ENCODE measurements around the gene TNS3.

TNS3 gene

DNA sequence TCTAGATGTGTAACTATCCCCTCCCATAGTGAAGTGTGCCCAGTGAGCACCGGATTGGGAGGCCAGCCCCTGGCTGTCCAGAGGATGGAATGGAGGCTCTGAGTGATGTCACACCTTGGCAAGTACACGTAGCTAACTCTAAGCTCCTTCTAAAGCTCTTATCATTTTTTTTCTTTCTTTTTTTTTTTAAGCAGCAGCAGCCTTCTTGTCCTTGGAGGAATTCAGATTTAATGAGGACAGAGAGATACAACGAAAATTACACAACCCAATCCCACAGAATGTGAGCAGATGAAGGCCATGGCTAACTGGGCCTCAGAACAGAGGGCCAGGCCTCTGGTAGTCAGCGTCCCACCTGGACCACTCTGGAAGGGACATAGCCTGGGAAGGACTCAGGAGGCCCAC is 11.3 kb downstream of the TNS3 start:
- Histone ChIP-seq H3K36me3 (ENCODE audit: insufficient read depth, low read length) (no peaks in the 10 kb centered on the region; the same call in 1 of the 2 replicates), H3K9me3 (ENCODE audit: control insufficient read depth, insufficient read depth, low read length) (no peaks in the 10 kb centered on the region), H3K9ac (ENCODE audit: low read depth, low read length) (no peak overlapping the region), H3K4me1 (ENCODE audit: insufficient read depth, low read length) (peaks cover 19% of the 10 kb centered on the region)

DNA sequence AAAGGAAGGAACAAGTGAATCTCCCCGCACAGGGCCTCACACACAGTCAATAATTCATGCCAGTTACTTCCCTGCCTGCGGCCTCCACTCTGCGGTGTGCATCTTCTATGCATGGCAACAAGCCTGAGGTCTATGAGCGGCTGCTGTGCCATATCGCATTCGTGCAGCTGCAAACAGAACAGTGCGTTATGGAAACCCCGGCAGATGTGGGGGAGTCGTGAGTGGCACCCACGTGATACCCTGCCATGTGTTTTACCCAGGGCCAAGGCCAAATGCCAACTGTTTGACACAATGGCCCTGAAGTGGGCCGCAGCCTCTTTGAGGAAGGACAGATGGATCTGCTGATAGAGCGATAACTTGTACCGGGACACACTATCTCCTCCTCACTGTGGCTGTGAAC is 13.4 kb downstream of the TNS3 start:
- H3K4me1 ChIP-seq (ENCODE audit: insufficient read depth, low read length) = peaks cover 11% of the 10 kb centered on the region
- no peak overlapping the region for H3K9ac ChIP-seq (ENCODE audit: low read depth, low read length)
- no peaks in the 10 kb centered on the region for H3K9me3 ChIP-seq (ENCODE audit: control insufficient read depth, insufficient read depth, low read length)
- H3K36me3 ChIP-seq (ENCODE audit: insufficient read depth, low read length) = no peaks in the 10 kb centered on the region; the same call in 1 of the 2 replicates

DNA sequence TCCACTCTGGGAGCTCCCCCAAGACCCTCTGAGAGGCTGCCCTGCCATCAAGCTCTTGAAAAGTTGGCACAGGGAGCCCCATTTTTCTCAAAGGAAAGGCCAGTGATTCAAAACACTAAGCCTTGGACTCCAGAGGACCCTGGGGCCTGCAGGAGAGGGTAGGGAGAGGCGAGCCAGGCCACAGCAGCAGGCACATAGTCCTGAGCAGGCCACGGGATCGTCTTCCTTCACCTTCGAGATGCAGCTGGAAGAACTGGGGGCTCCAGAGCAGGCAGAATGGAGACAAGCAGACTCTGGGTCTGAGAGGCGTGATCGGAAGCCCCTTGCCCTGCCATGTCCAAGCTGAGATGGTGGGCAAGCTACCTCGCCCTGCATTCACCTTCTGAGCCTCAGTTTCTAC is 13.9 kb downstream of the TNS3 start:
- no peak overlapping the region for H3K9ac ChIP-seq (ENCODE audit: low read depth, low read length)
- H3K4me1 ChIP-seq (ENCODE audit: insufficient read depth, low read length) = 0 out of 2 replicates have a peak, but pooled peaks cover 6% of the 10 kb centered on the region

DNA sequence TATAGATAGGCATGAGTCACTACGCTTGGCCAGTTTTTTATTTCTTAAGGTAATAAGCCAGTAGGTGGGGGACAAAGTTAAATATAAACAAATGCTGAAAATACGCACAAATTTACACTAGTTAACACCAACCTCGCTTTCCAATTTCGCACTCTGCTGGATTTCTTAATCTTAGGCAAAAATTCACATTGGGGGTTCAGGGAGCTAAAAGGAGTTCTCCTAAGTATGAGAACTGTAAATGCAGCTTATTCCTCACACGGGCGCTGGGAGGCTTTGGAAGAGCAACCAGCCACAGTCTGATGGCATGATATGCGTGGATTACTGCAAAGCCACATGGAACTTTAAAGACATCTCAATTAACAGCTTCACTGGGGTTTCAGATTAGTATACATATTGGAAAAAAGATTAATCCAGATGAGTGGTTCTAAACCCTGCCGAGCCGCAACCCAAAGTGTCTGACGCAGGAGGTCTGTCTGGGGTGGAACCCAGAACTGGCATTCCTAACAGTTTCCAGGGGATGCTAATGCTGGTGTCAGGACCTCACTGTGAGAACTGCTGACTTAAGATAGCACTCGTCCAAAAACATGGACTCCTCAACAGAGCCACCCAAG is 16.2 kb downstream of the TNS3 start:
- no peaks in the 10 kb centered on the region for H3K36me3 ChIP-seq (ENCODE audit: insufficient read depth, low read length)
- no peak overlapping the region for H3K9ac ChIP-seq (ENCODE audit: low read depth, low read length)
- 0 out of 2 replicates have a peak, but pooled peaks cover 2% of the 10 kb centered on the region for H3K4me1 ChIP-seq (ENCODE audit: insufficient read depth, low read length)
- H3K9me3 ChIP-seq (ENCODE audit: control insufficient read depth, insufficient read depth, low read length) = no peaks in the 10 kb centered on the region

More for the DNA sequence above, 13.9 kb downstream of the TNS3 start:
- H3K9me3 ChIP-seq (ENCODE audit: control insufficient read depth, insufficient read depth, low read length) = no peaks in the 10 kb centered on the region
- no peaks in the 10 kb centered on the region; the same call in 1 of the 2 replicates for H3K36me3 ChIP-seq (ENCODE audit: insufficient read depth, low read length)

DNA sequence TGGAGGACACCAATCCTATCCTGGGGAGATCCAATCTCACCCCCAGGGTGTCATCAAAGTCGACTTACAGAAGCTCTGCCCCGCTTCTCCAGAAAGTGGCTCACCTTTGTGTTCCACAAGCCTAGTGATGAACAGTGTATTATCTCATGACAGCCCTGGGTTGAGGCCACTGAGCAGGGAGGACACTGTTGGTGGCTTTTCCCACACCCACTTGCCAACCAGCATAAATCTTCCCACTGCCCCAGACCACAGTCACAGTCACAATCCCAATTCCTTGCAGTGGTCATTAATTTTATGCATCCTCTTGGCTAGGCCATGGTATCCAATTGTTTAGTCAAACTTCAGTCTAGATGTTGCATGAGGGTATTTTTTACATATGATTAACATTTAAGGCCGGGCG is 18.4 kb downstream of the TNS3 start:
- Histone ChIP-seq H3K36me3 (ENCODE audit: insufficient read depth, low read length) (no peaks in the 10 kb centered on the region), H3K9ac (ENCODE audit: low read depth, low read length) (no peak overlapping the region), H3K4me1 (ENCODE audit: insufficient read depth, low read length) (no peaks in the 10 kb centered on the region), H3K9me3 (ENCODE audit: control insufficient read depth, insufficient read depth, low read length) (no peaks in the 10 kb centered on the region)

DNA sequence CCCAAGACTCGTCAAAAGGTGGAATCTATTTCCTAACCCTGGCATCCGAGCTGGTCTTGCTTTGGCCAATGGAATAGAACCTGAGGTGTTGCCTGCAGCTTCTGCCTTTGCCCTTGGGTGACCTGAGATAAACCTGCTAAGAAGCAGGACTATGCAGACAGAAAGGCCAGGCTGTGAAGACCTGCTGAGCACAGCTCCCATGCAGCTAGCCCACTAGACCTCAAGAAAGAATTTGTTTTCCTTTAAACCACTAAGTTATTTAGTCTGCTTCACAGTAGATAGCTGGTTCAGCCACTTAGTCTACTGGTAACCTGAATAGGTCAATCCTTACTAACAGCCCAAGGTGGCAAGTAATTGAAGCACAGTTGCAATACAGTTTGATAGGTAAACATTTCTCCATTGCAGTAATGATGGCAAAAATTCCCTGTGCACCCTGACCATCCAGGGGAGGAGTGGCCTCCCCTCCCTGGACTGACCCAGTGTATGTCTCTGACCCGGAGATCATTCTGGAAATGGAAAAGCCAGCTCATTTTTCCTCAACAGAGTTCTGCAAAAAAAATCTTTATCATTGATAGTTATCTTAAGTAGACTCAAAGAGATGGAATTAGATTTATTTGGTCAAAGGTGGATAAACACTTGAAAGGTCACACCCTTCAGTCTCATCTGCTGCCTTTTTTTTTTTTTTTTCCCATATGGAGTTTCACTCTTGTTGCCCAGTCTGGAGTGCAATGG is 20.0 kb downstream of the TNS3 start:
- H3K9ac ChIP-seq (ENCODE audit: low read depth, low read length) = no peak overlapping the region
- H3K36me3 ChIP-seq (ENCODE audit: insufficient read depth, low read length) = no peaks in the 10 kb centered on the region
- peaks cover 10% of the 10 kb centered on the region; the same call in 1 of the 2 replicates for H3K4me1 ChIP-seq (ENCODE audit: insufficient read depth, low read length)
- no peaks in the 10 kb centered on the region for H3K9me3 ChIP-seq (ENCODE audit: control insufficient read depth, insufficient read depth, low read length)

DNA sequence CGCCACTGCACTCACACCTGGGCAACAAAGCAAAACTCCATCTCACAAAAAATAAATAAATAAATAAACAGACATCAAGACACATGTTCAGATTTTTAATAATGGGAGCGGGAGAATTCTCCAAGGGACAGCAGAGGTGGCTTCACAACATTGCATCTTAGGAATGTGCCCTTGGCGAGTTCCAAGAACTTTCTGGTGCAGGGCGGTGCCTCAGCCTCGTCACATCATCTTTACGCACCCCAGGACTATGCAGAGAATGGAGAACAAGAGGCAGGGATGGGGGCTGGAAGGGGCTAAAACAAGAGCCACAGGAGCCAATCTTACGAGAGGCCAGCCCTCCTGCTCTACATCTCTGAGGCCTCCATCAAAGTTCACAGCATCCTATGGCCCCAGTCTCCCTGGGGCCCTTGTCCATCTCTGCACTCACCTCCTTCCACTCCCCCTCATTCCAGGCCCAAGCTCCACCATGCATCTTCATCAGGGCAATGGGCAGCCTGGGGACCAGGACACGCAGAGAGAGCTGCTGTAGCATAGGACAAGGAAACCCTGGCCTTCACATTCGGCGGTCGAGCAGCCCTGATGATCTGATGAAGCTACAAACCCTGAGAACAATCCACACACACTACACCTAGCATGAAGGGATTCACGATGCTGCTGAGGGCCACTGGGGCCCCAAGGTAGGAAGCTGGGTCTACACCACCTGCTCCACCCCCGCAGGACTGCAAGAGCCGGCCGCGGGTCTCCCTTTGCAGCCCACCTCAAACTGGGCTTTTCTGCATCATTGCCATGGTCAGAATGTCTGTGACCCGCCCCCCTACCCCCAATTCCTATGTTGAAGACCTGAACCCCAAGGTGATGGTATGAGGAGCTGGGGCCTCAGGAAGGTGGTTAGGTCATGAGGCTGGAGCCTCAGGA is 22.3 kb downstream of the TNS3 start:
- Histone ChIP-seq H3K9me3 (ENCODE audit: control insufficient read depth, insufficient read depth, low read length) (no peaks in the 10 kb centered on the region), H3K9ac (ENCODE audit: low read depth, low read length) (no peak overlapping the region), H3K36me3 (ENCODE audit: insufficient read depth, low read length) (no peaks in the 10 kb centered on the region), H3K4me1 (ENCODE audit: insufficient read depth, low read length) (peaks cover 10% of the 10 kb centered on the region; the same call in 1 of the 2 replicates)

DNA sequence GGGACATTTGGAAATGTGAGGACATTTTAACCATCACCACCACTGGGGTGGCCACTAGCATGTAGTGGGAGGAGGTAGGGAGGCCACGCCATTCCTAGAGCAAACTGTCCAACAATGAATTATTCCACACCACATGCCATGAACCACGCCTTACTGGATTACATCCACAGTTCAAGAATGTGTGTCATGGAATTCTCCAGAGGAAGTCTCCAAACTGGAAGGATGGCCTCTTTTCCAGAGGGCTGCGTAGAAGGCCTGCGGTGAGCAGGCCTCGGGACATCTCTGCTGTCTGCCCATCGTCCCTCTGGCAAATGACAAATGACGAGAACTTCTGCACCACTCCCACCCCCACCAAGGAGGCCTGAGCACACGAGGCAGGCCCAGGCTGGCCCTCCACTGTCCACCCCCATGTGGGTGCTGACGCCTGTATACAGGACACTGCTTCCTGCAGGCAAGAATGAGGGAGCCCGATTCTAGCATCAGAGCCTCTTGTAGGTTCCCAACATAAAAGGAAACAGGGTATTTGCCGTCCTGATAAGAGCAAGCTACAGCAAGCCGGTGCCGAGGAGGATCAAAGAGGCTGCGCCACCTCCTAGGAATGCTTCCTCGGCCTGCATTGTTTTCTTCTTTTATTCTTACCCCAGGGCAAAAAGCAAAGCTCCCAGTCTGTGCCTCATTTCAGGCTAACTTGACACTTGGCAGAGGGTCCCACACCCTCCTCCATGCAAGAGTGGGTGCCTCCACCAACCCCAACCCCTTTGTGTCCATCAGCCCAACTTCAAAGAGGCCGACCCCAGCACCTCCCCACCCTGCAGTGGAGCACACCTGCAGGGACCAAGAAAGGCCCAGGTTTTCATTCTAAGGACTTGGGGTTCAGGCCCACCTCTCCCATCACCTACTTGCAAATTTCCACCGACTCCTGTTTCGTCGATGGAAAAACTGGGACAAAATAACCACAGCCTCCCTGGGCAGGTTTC is 23.9 kb downstream of the TNS3 start:
- Histone ChIP-seq H3K9ac (ENCODE audit: low read depth, low read length) (no peak overlapping the region), H3K36me3 (ENCODE audit: insufficient read depth, low read length) (no peaks in the 10 kb centered on the region)

DNA sequence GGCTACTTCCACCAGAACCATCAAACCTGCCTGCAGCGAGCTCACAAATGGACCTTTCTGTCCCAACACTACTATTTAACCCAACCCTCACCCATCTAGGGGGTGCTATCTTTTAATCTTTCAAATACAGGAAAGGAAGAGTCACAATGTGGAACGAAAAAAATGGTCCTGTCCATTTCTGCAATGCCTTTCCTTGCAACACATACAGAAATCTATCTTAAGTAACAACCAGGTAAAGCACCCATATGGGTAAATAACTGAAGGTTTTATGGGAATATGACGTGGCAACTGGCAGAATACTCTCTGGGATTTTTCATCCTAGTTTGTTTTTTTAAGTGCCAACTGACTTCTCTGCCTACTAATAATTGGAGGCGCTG is 24.6 kb downstream of the TNS3 start:
- Histone ChIP-seq H3K9me3 (ENCODE audit: control insufficient read depth, insufficient read depth, low read length) (no peaks in the 10 kb centered on the region), H3K36me3 (ENCODE audit: insufficient read depth, low read length) (no peaks in the 10 kb centered on the region), H3K4me1 (ENCODE audit: insufficient read depth, low read length) (peaks cover 21% of the 10 kb centered on the region; the same call in 1 of the 2 replicates), H3K9ac (ENCODE audit: low read depth, low read length) (no peak overlapping the region)

More for the DNA sequence above, 23.9 kb downstream of the TNS3 start:
- no peaks in the 10 kb centered on the region for H3K9me3 ChIP-seq (ENCODE audit: control insufficient read depth, insufficient read depth, low read length)
- H3K4me1 ChIP-seq (ENCODE audit: insufficient read depth, low read length) = peaks cover 14% of the 10 kb centered on the region; the same call in 1 of the 2 replicates

DNA sequence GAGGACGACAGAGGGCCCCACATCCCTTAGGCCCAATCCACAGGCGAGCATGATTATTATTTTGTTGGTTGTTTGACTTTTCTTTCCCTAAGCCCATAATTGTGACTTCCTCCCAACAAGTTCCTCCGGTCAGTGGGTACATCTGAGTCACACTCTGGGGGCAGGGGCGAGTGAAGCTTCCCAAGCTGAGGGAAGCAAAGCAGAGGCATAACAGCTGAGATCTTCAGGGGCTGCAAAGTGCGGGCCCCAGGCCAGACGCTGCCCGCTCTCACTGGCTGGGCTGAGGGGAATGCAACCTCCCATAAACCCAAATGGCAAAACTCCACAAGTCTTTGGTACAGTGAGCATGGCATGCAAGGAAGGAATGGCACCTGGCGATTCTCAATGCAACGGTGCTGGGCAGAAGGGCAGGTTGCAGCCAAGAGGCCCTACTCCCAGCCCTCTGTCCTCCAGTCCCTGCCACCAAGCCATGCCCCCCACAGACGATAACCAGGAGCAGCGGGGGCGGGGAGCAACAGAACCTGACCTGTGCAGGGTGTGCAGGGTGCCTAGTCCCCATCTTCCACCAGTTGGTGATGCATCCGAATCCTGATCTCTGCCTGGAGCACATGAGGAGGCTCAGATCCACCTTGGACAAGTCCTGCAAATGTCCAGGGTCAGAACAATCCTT is 25.3 kb downstream of the TNS3 start:
- H3K36me3 ChIP-seq (ENCODE audit: insufficient read depth, low read length) = no peaks in the 10 kb centered on the region

DNA sequence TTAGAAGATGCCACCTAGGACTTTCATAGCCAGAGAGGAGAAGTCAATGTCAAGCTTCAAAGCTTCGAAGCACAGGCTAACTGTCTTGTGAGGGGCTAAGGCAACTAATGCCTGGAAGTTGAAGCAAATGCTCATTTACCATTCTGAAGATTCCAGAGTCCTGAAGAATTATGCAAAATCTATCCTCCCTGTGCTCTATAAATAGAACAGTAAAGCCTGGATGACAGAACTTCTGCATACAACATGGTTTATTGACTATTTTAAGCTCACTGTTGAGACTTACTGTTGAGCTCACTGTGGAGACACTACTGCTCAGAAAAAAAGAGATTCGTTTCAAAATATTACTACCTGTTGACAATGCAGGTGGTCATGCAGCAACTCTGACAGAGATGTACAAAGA is 28.6 kb downstream of the TNS3 start:
- H3K36me3 ChIP-seq (ENCODE audit: insufficient read depth, low read length) = no peaks in the 10 kb centered on the region
- no peaks in the 10 kb centered on the region for H3K9me3 ChIP-seq (ENCODE audit: control insufficient read depth, insufficient read depth, low read length)
- peaks cover 28% of the 10 kb centered on the region for H3K4me1 ChIP-seq (ENCODE audit: insufficient read depth, low read length)
- H3K9ac ChIP-seq (ENCODE audit: low read depth, low read length) = no peak overlapping the region

More for the DNA sequence above, 25.3 kb downstream of the TNS3 start:
- Histone ChIP-seq H3K4me1 (ENCODE audit: insufficient read depth, low read length) (peaks cover 26% of the 10 kb centered on the region), H3K9ac (ENCODE audit: low read depth, low read length) (no peak overlapping the region), H3K9me3 (ENCODE audit: control insufficient read depth, insufficient read depth, low read length) (no peaks in the 10 kb centered on the region)

DNA sequence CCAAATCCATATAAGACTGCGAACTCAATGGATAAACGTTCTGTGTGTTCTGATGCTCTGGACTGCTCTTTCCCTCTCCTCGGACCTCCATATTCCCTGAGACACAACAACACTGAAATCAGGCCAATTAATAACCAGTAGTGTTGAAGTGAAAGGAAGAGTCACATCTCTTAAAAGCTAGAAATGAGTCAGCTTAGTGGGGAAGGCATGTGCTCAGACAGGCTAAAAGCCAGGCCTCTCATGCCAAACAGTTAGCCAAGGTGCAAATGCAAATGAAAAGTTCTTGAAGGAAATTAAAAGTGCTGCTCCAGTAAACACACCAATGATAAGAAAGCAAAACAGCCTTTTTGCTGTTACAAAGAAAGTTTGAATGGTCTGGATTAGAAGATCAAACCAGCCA is 29.3 kb downstream of the TNS3 start:
- Histone ChIP-seq H3K9ac (ENCODE audit: low read depth, low read length) (no peak overlapping the region), H3K4me1 (ENCODE audit: insufficient read depth, low read length) (peaks cover 23% of the 10 kb centered on the region), H3K36me3 (ENCODE audit: insufficient read depth, low read length) (no peaks in the 10 kb centered on the region), H3K9me3 (ENCODE audit: control insufficient read depth, insufficient read depth, low read length) (no peaks in the 10 kb centered on the region)
